AG04450 (cell line): ENCODE data around the gene PLXNA4. TPM values are rescaled to one million over a fixed set of nuclear protein-coding genes. Genes with fewer than 3 reads are reported as not detected.
A peak's percentile ranks its signal among the peaks of the same experiment; 100 is the strongest.

ENCODE experiments used
- CTCF ChIA-PET: fragments of 300-600, 350-600 bp; formaldehyde crosslinking; extraction: SDS; loops from one replicate; lab custom pipeline; 2022; ENCODE audit warnings: antibody characterized with exemption, inconsistent platforms; lab: Charles Lee
- POLR2A ChIA-PET: fragments of 350-600 bp; formaldehyde crosslinking; extraction: SDS; loops from one replicate; lab custom pipeline; 2021; ENCODE audit warnings: antibody characterized with exemption, inconsistent platforms; lab: Yijun Ruan, JAX
- DNase-seq: peaks from one replicate; pipeline ENCODE4 v3.0.0-alpha.2; 2011; ENCODE audit warnings: low read depth, low spot score
- H3K27ac ChIP-seq: one replicate; pipeline ENCODE4 v1.5.1; 2012; ENCODE audit warnings: low read depth, low read length, control low read depth
- H3K27me3 ChIP-seq: one replicate; pipeline ENCODE4 v1.6.0; 2012; ENCODE audit warnings: low read length; ENCODE audit not compliant: control insufficient read depth, insufficient read depth
- H3K4me3 ChIP-seq: 2 replicates; pipeline ENCODE4 v1.5.1; 2011; ENCODE audit warnings: mild to moderate bottlenecking, low read depth, low read length, control low read depth
- H3K9me3 ChIP-seq: 2 replicates; pipeline ENCODE4 v1.5.1; 2012; ENCODE audit warnings: low read length; ENCODE audit not compliant: control insufficient read depth, insufficient read depth
- polyA plus RNA-seq: library from polyadenylated mRNA; depleted of rRNA; stranded (reverse); fragments of >200 nt; gene quantifications from 2 replicates; pipeline ENCODE4 v1.2.3, GENCODE V29; 2011
- TF ChIP-seq, protein P1 (sequence below): IDR thresholded peaks from 2 replicates; pipeline ENCODE4 v1.5.1; 2011; ENCODE audit warnings: low read depth, low read length, control low read depth, inconsistent platforms

PLXNA4 gene
- polyA plus RNA-seq, 1 experiment = 0.05 TPM

DNA sequence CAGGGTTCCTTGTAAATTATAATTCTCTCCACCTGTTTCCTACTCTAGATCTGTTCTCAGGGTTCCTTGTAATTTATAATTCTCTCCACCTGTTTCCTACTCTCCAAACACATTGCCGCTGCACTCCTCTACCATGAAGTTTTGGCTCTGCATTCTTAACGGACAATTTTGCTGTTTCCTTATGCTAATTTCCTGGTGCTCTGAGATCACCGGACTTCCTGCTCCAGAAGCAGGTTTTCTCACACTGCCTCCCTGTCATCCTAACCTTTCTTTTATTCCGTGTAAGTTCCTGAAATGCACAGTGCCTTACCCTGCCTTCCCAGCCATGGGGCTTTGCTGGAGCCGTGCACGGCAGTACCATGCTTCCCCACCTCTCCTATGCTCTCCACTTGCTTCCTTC lies 256.8 kb downstream of the PLXNA4 start:
- no peak overlapping the region for H3K27ac ChIP-seq
- ChIA-PET POLR2A (no interaction called here), CTCF (interaction anchor here (1.8 to 2.1 kb wide), 3 partner anchors 258 to 1115 kb away, joined by 6 to 21 read pairs (median 10); no protein-coding TSS in a partner anchor)
- no peak for DNase-seq
- H3K4me3 ChIP-seq = no peak overlapping the region
- peaks cover under 1% of the 10 kb centered on the region for H3K27me3 ChIP-seq
- H3K9me3 ChIP-seq = no peaks in the 10 kb centered on the region
- TF ChIP-seq, protein P1, sequence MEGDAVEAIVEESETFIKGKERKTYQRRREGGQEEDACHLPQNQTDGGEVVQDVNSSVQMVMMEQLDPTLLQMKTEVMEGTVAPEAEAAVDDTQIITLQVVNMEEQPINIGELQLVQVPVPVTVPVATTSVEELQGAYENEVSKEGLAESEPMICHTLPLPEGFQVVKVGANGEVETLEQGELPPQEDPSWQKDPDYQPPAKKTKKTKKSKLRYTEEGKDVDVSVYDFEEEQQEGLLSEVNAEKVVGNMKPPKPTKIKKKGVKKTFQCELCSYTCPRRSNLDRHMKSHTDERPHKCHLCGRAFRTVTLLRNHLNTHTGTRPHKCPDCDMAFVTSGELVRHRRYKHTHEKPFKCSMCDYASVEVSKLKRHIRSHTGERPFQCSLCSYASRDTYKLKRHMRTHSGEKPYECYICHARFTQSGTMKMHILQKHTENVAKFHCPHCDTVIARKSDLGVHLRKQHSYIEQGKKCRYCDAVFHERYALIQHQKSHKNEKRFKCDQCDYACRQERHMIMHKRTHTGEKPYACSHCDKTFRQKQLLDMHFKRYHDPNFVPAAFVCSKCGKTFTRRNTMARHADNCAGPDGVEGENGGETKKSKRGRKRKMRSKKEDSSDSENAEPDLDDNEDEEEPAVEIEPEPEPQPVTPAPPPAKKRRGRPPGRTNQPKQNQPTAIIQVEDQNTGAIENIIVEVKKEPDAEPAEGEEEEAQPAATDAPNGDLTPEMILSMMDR = no peak

DNA sequence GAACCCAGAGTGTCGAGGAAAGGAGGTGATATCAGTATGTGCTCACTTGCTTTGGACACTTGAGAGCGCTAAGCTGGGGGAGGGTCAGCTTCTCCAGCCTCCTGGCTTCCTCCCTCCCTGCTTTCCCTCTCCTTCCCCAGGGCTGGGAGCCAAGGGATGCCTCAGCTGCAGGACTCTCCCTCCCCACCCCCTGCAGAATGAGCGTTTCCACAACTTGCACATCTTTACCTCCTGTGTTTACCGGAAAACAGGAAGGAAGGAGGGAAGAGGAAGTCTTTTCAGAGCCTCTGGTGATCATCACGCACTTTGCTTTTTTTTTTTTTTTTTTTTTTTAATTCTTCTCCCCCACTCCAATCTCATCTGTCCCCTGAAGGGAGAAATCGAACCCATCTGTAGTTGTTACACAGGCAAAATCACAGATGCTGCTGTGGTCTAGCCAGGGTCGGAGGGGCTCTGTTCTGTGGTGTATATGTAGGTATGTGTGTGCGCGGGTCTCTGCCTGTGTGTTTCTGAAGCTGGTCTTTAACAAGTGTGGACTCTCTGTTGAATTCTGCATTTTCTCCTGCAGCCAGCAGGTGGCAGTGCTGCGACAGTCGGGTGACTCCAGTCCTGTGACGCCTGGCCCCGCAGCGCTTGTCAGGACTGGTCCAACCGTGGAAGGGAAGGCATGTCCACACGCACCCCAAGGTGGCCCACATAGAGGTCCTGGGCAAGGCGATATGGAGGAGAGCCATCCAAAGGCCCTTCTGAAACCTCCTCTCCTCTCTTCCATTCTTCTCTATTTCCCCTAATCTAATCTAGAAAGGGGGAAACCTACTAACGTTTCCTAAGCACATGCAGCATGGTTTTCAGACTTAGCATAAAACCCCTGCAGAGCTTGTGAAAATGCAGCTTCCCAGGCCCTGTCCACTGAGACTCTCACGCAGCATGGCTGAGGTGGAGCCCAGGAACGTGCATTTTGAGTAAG lies 257.6 kb downstream of the PLXNA4 start:
- H3K4me3 ChIP-seq = no peak overlapping the region
- ChIA-PET POLR2A (no interaction called here), CTCF (interaction anchor here (0.6 to 2.1 kb wide), 21 partner anchors 10 to 1823 kb away, joined by 3 to 21 read pairs (median 3); no protein-coding TSS in a partner anchor)
- no peaks in the 10 kb centered on the region for H3K27me3 ChIP-seq
- H3K27ac ChIP-seq = no peak overlapping the region
- TF ChIP-seq, protein P1 = peak; percentile 90
- peak; percentile 67 for DNase-seq
- H3K9me3 ChIP-seq = no peaks in the 10 kb centered on the region

- H3K27ac ChIP-seq = no peak overlapping the region
- no peaks in the 10 kb centered on the region for H3K27me3 ChIP-seq
- ChIA-PET CTCF (interaction anchor here (0.7 to 2.1 kb wide), 5 partner anchors 147 to 1116 kb away, joined by 4 to 21 read pairs (median 6); no protein-coding TSS in a partner anchor), POLR2A (no interaction called here)
- H3K9me3 ChIP-seq = no peaks in the 10 kb centered on the region
- DNase-seq = no peak
- TF ChIP-seq, protein P1 = no peak
- no peak overlapping the region for H3K4me3 ChIP-seq
Measured at GRCh38 chr7:132317701-132318351, 258.4 kb downstream of the PLXNA4 start.

DNA sequence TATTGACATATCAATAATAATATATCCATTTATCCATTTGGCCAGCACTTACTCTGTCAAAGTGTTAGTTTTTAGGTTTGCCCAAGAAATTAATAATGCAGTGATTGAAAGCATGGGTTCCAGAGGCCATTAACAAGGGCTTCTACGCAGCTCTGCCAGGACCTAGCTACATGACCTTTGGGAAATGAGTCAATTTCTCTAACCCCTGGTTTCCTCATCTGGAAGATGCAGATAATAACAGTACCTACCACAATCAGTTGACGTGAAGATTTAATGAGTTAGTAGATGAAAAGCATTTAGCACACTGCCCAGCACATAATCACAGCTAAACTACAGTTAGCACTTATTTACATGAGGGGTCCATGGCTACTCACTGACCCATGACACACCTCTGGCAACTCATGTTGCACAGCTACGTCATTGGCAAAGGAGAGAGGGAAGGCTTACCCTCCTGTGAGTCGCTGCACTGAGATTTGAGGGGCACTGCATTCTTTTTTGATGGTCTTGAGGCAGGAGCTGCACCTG lies 263.7 kb downstream of the PLXNA4 start:
- TF ChIP-seq, protein P1 = no peak
- Histone ChIP-seq H3K27ac (no peak overlapping the region), H3K4me3 (no peak overlapping the region), H3K9me3 (no peaks in the 10 kb centered on the region), H3K27me3 (no peaks in the 10 kb centered on the region)
- ChIA-PET POLR2A (no interaction called here), CTCF (interaction anchor here (1.2 kb wide), 1 partner anchor 308 kb away, joined by 3 read pairs; no protein-coding TSS in a partner anchor)
- no peak for DNase-seq
